Ascending aorta (tissue), 2 donors: ENCODE data around the gene IL24. TPM values are rescaled to one million over a fixed set of nuclear protein-coding genes. Genes with fewer than 3 reads are reported as not detected.

ENCODE experiments used
- DNase-seq, 2 donors: peaks; one replicate each; pipeline ENCODE4 v3.0.0-alpha.2; 2019; ENCODE audit warnings: low spot score in 2 of 2
- H3K27ac ChIP-seq, 2 donors: fragments of 200-600 bp; sonication (generic); one replicate each; pipeline ENCODE4 v1.5.1; 2016 to 2017; ENCODE audit warnings: mild to moderate bottlenecking in 1 of 2
- H3K27me3 ChIP-seq: fragments of 200-600 bp; sonication (generic); one replicate; pipeline ENCODE4 v1.5.1; 2017
- H3K36me3 ChIP-seq, 2 donors: fragments of 200-600 bp; sonication (generic); one replicate each; pipeline ENCODE4 v1.5.1; 2016
- H3K4me1 ChIP-seq, 2 donors: fragments of 200-600 bp; sonication (generic); one replicate each; pipeline ENCODE4 v1.5.1; 2016 to 2017; ENCODE audit warnings: mild to moderate bottlenecking in 1 of 2
- H3K4me3 ChIP-seq, 2 donors: fragments of 200-600 bp; sonication (generic); one replicate each; pipeline ENCODE4 v1.5.1; 2016 to 2017; ENCODE audit warnings: mild to moderate bottlenecking in 1 of 2
- H3K9me3 ChIP-seq, 2 donors: fragments of 200-600 bp; sonication (generic); one replicate each; pipeline ENCODE4 v1.5.1; 2016
- intact Hi-C: fragments of 100-400 bp; cut with DNase I; formaldehyde crosslinking; loops from one replicate; pipeline ENCODE4 v1.15.1; 2023
- total RNA-seq: library from RNA; depleted of rRNA; stranded (reverse); fragments of >200 nt; gene quantifications from one replicate; pipeline ENCODE4 v1.1.0, GENCODE V29; 2016
- TF ChIP-seq, protein P1 (sequence below), 3 experiments: fragments of 200-600 bp in 2 of 3; fragments of 450-650 bp in 1 of 3; sonication (generic) in 2 of 3; IDR thresholded peaks; one replicate each; pipeline ENCODE4 v1.5.1; 2016 to 2019; ENCODE audit warnings: antibody characterized with exemption in 3 of 3, mild to moderate bottlenecking in 1 of 3, moderate library complexity in 1 of 3

The IL24 gene
- total RNA-seq, 1 donor from 2014 or later: not detected

DNA sequence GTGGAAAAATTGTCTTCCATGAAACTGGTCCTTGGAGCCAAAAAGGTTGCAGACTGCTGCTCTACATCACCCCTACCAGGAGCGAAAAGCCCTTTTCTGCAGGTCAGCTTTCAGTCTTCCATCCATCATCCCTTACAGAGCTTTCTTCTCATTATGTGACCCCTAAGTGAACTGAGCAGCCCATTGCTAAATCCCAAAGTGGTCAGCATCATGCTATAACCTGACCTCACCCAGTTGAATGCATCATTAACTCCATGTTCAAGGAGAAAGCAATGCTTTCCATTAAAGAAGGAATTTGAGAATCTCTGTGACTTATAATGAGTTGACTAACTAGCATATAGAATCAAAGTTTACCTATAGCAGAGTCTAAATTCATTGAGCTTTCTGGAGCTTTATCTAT is 10.4 kb upstream of the IL24 start:
- intact Hi-C loops: no loop called here
- Histone ChIP-seq H3K4me1 (no peaks in the 10 kb centered on the region), H3K36me3 (no peaks in the 10 kb centered on the region), H3K4me3 (no peak overlapping the region), H3K27me3 (no peaks in the 10 kb centered on the region), H3K9me3 (no peaks in the 10 kb centered on the region), H3K27ac (no peak overlapping the region)
- TF ChIP-seq, protein P1, sequence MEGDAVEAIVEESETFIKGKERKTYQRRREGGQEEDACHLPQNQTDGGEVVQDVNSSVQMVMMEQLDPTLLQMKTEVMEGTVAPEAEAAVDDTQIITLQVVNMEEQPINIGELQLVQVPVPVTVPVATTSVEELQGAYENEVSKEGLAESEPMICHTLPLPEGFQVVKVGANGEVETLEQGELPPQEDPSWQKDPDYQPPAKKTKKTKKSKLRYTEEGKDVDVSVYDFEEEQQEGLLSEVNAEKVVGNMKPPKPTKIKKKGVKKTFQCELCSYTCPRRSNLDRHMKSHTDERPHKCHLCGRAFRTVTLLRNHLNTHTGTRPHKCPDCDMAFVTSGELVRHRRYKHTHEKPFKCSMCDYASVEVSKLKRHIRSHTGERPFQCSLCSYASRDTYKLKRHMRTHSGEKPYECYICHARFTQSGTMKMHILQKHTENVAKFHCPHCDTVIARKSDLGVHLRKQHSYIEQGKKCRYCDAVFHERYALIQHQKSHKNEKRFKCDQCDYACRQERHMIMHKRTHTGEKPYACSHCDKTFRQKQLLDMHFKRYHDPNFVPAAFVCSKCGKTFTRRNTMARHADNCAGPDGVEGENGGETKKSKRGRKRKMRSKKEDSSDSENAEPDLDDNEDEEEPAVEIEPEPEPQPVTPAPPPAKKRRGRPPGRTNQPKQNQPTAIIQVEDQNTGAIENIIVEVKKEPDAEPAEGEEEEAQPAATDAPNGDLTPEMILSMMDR (IDR thresholded peaks at IDR 0.05): no peak
- DNase-seq: no peak

DNA sequence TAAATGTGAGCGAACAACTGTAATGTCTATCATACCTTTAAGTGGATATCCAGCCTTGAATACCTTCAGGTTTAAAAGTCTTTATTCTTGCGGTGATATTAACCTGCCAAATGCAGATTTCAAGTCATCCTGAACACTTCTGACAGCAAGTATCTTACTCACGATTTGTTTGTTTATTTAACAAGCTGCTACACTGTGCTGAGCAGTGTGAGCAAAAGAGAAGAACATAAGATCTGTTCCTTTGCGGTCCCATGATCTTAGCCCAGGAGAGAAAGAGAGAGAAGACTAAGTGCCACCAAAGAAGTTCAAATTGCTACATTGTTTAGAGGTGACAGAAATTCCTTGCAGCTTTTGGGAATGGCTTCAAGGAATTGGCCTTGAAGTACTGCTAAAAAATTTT is 9.5 kb upstream of the IL24 start:
- Histone ChIP-seq H3K9me3 (no peaks in the 10 kb centered on the region), H3K27me3 (no peaks in the 10 kb centered on the region), H3K4me3 (no peak overlapping the region), H3K4me1 (no peaks in the 10 kb centered on the region), H3K27ac (no peak overlapping the region), H3K36me3 (no peaks in the 10 kb centered on the region)
- intact Hi-C loops: no loop called here
- TF ChIP-seq, protein P1 (IDR thresholded peaks at IDR 0.05): no peak
- DNase-seq: no peak

GRCh38 chr1:206890125-206891060 is 6.8 kb upstream of the IL24 start:
- Histone ChIP-seq H3K36me3 (no peaks in the 10 kb centered on the region), H3K27ac (no peak overlapping the region), H3K9me3 (no peaks in the 10 kb centered on the region), H3K4me3 (no peak overlapping the region), H3K27me3 (no peaks in the 10 kb centered on the region), H3K4me1 (no peaks in the 10 kb centered on the region)
- no peak for DNase-seq
- TF ChIP-seq, protein P1 (IDR thresholded peaks at IDR 0.05): no peak
- intact Hi-C loops: no loop called here

GRCh38 chr1:206891412-206891811 is 5.8 kb upstream of the IL24 start:
- DNase-seq: no peak
- Histone ChIP-seq H3K27me3 (no peaks in the 10 kb centered on the region), H3K4me3 (no peak overlapping the region), H3K27ac (no peak overlapping the region), H3K9me3 (no peaks in the 10 kb centered on the region), H3K36me3 (no peaks in the 10 kb centered on the region), H3K4me1 (no peaks in the 10 kb centered on the region)
- TF ChIP-seq, protein P1 (IDR thresholded peaks at IDR 0.05): no peak
- intact Hi-C loops: no loop called here

DNA sequence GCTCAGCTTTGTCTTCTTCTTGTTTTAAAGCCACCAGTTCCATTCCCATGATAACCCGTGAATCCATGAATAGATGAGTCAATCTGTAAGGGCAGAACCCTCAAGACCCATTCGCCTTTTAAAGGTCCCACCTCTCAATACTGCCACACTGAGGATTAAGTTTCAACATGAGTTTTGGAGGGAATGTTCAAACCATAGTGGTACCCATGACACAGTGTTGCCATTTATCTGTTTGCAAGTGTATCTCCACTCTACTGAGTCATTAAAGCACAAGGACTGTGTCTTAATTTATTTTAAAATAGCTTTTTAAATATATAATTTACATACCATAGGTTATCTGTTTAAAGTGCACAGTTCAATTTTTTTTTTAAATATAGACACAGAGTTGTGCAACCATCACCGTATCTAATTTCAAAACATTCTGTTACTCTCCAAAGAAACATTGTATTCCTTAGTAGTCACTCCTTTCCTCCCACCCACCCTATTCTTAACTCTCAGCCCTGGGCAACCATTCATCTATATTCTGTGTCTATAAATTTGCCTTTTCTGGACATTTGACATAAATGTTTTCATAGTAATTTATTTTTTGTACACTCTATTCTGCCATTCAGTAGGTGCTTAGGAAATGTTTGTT is 4.8 kb upstream of the IL24 start:
- H3K27me3 ChIP-seq: no peaks in the 10 kb centered on the region
- intact Hi-C loops: no loop called here
- no peak overlapping the region for H3K27ac ChIP-seq
- H3K9me3 ChIP-seq: no peaks in the 10 kb centered on the region
- H3K36me3 ChIP-seq: no peaks in the 10 kb centered on the region
- no peak for DNase-seq
- H3K4me3 ChIP-seq: no peak overlapping the region
- TF ChIP-seq, protein P1 (IDR thresholded peaks at IDR 0.05): no peak
- H3K4me1 ChIP-seq: no peaks in the 10 kb centered on the region
